Uterus (tissue), 2 donors: ENCODE results near the gene C8G.

Experiments
- POLR2A ChIP-seq, 2 donors: fragments of 450-650 bp; IDR thresholded peaks; one replicate each; pipeline ENCODE4 v1.6.1; 2016; ENCODE audit warnings: antibody characterized with exemption in 2 of 2, mild to moderate bottlenecking in 1 of 2, moderate library complexity in 1 of 2
- TF ChIP-seq, protein P1 (sequence below), 4 experiments: fragments of 200-600 bp in 2 of 4; fragments of 450-650 bp in 2 of 4; sonication (generic) in 2 of 4; IDR thresholded peaks; one replicate each; pipeline ENCODE4 v1.5.1; 2016 to 2019; ENCODE audit warnings: antibody characterized with exemption in 4 of 4, mild to moderate bottlenecking in 2 of 4, moderate library complexity in 1 of 4

DNA sequence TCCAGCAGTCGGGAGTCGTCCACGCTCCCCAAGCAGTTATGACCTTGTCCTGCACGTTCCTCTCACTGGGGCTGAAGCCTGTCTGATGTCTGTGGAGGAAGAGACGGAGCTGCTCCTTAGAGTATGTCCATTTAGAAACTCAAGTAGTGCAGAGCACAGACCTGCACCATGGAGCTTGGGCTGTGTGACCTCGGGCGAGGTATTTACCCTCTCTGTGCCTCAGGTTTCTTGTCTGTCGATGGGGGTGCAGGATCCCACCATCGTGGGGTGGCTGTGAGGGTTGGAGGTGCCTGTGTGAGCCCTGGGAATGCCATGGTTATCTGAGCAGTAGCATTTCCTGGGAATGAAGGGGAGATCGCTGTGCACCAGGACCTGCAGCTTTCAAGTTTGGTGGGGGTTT is 44.5 kb upstream of the C8G start:
- TF ChIP-seq, protein P1, sequence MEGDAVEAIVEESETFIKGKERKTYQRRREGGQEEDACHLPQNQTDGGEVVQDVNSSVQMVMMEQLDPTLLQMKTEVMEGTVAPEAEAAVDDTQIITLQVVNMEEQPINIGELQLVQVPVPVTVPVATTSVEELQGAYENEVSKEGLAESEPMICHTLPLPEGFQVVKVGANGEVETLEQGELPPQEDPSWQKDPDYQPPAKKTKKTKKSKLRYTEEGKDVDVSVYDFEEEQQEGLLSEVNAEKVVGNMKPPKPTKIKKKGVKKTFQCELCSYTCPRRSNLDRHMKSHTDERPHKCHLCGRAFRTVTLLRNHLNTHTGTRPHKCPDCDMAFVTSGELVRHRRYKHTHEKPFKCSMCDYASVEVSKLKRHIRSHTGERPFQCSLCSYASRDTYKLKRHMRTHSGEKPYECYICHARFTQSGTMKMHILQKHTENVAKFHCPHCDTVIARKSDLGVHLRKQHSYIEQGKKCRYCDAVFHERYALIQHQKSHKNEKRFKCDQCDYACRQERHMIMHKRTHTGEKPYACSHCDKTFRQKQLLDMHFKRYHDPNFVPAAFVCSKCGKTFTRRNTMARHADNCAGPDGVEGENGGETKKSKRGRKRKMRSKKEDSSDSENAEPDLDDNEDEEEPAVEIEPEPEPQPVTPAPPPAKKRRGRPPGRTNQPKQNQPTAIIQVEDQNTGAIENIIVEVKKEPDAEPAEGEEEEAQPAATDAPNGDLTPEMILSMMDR (IDR thresholded peaks at IDR 0.05): no peak
- no peak for TF ChIP-seq POLR2A (IDR thresholded peaks at IDR 0.05)
